HL-60/S4 (cell line): ENCODE measurements around the gene KRT79.

Experiments
- in situ Hi-C: fragments of 300-500 bp; cut with MboI; formaldehyde crosslinking; loops from 2 replicates; pipeline ENCODE4 v1.14.3; 2022; ENCODE audit warnings: low sequenced_read_pairs

KRT79 gene

GRCh38 chr12:52833922-52834726 is at the start of gene KRT79:
Gene KRT79, minus strand, starts transcription at chr12:52834311. Its CDS starts 51 bp downstream, at chr12:52834260.
- in situ Hi-C loops: no loop called here

GRCh38 chr12:52880499-52880898 is 46.4 kb upstream of the KRT79 start:
- in situ Hi-C loops: loop anchor here (5.0 kb wide), 1 partner anchor 102 kb away; no protein-coding TSS in a partner anchor

- in situ Hi-C loops: loop anchor here (5.0 kb wide), 3 partner anchors 103 to 727 kb away; no protein-coding TSS in a partner anchor
These were observed 45.6 kb upstream of the KRT79 start for GRCh38 chr12:52879394-52880351.

GRCh38 chr12:52878507-52879393 is 44.6 kb upstream of the KRT79 start:
- in situ Hi-C loops: loop anchor here (5.0 kb wide), 2 partner anchors 296 to 726 kb away; no protein-coding TSS in a partner anchor

GRCh38 chr12:52877242-52877641 is 43.1 kb upstream of the KRT79 start:
- in situ Hi-C loops: loop anchor here (5.0 kb wide), 2 partner anchors 295 to 725 kb away; no protein-coding TSS in a partner anchor

- in situ Hi-C loops: loop anchor here (5.0 kb wide), 2 partner anchors 294 to 724 kb away; no protein-coding TSS in a partner anchor
These were observed 42.3 kb upstream of the KRT79 start for GRCh38 chr12:52876372-52876771.

- in situ Hi-C loops: loop anchor here (5.0 to 25.0 kb wide), 3 partner anchors 293 to 723 kb away; partner anchors contain the start of gene KRT84
These were observed 40.7 kb upstream of the KRT79 start for GRCh38 chr12:52874573-52875435.

GRCh38 chr12:52873832-52874572 is 39.9 kb upstream of the KRT79 start:
- in situ Hi-C loops: loop anchor here (25.0 kb wide), 1 partner anchor 487 kb away; the partner anchor contains the start of gene KRT84

- in situ Hi-C loops: loop anchor here (25.0 kb wide), 1 partner anchor 486 kb away; the partner anchor contains the start of gene KRT84
These were observed 39.4 kb upstream of the KRT79 start for GRCh38 chr12:52873513-52873831.

- in situ Hi-C loops: loop anchor here (25.0 kb wide), 1 partner anchor 486 kb away; the partner anchor contains the start of gene KRT84
These were observed 38.7 kb upstream of the KRT79 start for GRCh38 chr12:52872644-52873389.

GRCh38 chr12:52871291-52872039 is 37.4 kb upstream of the KRT79 start:
- in situ Hi-C loops: loop anchor here (25.0 kb wide), 1 partner anchor 484 kb away; the partner anchor contains the start of gene KRT84

- in situ Hi-C loops: loop anchor here (25.0 kb wide), 1 partner anchor 483 kb away; the partner anchor contains the start of gene KRT84
These were observed 36.5 kb upstream of the KRT79 start for GRCh38 chr12:52870361-52871290.

- in situ Hi-C loops: loop anchor here (25.0 kb wide), 1 partner anchor 480 kb away; the partner anchor contains the start of gene KRT84
These were observed 33.5 kb upstream of the KRT79 start for GRCh38 chr12:52867642-52868041.

- in situ Hi-C loops: loop anchor here (25.0 kb wide), 1 partner anchor 480 kb away; the partner anchor contains the start of gene KRT84
These were observed 33.0 kb upstream of the KRT79 start for GRCh38 chr12:52867152-52867551.
